Transverse colon (tissue), 3 donors: Measurements from ENCODE around the gene MRPL14.

ENCODE experiments used
- CTCF ChIP-seq, 5 experiments: fragments of 200-600 bp in 3 of 5; fragments of 450-650 bp in 2 of 5; sonication (generic) in 3 of 5; IDR thresholded peaks; 1 replicate in 2 of 5; 2 replicates in 3 of 5; pipeline ENCODE4 v1.5.1; 2016 to 2017; ENCODE audit warnings: antibody characterized with exemption in 5 of 5, inconsistent platforms in 3 of 5, mild to moderate bottlenecking in 2 of 5, moderate library complexity in 1 of 5
- EP300 ChIP-seq: sonication (generic); formaldehyde crosslinking; IDR thresholded peaks from one replicate; pipeline ENCODE4 v1.6.1; 2017; ENCODE audit warnings: antibody characterized with exemption, low read depth
- POLR2A ChIP-seq: fragments of 450-650 bp; IDR thresholded peaks from one replicate; pipeline ENCODE4 v1.6.1; 2016; ENCODE audit warnings: antibody characterized with exemption, mild to moderate bottlenecking, moderate library complexity

- TF ChIP-seq CTCF (IDR thresholded peaks at IDR 0.05) (no peak), POLR2A (no peak), EP300 (no peak)
Observed at GRCh38 chr6:44167567-44167966, 40.3 kb upstream of the MRPL14 start.
